ENCODE data around the gene CENPP.

DNA sequence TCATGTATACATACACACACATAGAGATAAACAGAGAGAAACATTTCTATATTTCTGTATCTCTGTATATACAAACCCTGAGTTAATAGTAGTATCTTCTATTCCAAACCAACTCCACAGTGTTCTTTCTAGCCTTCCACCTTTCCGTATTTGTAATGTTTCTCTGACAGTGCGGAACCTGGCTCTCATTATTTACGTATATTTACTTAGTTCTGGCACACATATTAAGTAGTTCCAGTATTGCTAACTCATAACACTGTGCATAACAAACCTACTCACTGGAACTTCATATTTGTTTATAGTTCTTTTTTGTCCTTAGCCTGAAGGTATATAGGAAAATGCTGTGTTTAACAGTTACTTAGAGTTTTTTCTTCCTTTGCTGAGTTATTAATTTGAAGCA lies 72.1 kb downstream of the CENPP start:
- TF ChIP-seq POLR2A (IDR thresholded peaks at IDR 0.05; ENCODE audit: low read length) (no peak), GATA1 (IDR thresholded peaks at IDR 0.05; ENCODE audit: low read depth, low read length) (no peak)

All from erythroblast (primary cell).